ENCODE data around the gene TBRG4.

DNA sequence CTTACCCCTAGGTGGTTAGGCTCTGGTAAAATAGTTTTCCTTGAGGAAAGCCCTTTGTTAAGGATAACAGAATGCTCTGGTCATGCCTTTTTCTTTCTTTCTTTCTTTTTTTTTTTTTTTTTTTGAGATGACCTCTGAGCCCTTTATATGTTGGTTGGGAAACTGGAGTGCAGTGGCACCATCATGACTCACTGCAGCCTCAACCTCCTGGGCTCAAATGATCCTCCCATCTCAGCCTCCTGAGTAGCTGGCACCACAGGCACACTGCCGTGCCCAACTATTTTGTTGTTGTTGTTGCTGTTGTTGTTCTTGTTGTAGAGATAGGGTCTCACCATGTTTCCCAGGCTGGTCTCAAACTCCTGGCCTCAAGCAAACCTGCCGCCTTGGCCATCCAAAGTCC lies 50.1 kb downstream of the TBRG4 start:
- TF ChIP-seq FOS (IDR thresholded peaks at IDR 0.05; ENCODE audit: borderline replicate concordance, insufficient read depth, low read length) (no peak), EZH2 (IDR thresholded peaks at IDR 0.05; ENCODE audit: borderline replicate concordance, low read depth, low read length, severe bottlenecking) (no peak)
- TF ChIP-seq, protein P1, sequence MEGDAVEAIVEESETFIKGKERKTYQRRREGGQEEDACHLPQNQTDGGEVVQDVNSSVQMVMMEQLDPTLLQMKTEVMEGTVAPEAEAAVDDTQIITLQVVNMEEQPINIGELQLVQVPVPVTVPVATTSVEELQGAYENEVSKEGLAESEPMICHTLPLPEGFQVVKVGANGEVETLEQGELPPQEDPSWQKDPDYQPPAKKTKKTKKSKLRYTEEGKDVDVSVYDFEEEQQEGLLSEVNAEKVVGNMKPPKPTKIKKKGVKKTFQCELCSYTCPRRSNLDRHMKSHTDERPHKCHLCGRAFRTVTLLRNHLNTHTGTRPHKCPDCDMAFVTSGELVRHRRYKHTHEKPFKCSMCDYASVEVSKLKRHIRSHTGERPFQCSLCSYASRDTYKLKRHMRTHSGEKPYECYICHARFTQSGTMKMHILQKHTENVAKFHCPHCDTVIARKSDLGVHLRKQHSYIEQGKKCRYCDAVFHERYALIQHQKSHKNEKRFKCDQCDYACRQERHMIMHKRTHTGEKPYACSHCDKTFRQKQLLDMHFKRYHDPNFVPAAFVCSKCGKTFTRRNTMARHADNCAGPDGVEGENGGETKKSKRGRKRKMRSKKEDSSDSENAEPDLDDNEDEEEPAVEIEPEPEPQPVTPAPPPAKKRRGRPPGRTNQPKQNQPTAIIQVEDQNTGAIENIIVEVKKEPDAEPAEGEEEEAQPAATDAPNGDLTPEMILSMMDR (IDR thresholded peaks at IDR 0.05; ENCODE audit: extremely low read depth in 1 of 2, insufficient read depth in 1 of 2, low read depth in 1 of 2, low read length in 2 of 2): no peak
